H9 (cell line): ENCODE measurements around the gene CCDC178. TPM values are rescaled to one million over a fixed set of nuclear protein-coding genes. Genes with fewer than 3 reads are reported as not detected.

Experiments used
- DNase-seq: peaks from one replicate; pipeline ENCODE4 v3.0.0-alpha.2; 2017
- H2AFZ ChIP-seq: one replicate; pipeline ENCODE4 v1.6.1; 2013; ENCODE audit warnings: mild to moderate bottlenecking, low read length, control low read depth, moderate library complexity
- H2AK5ac ChIP-seq: 2 replicates; pipeline ENCODE4 v1.6.1; 2013; ENCODE audit warnings: low read length, control low read depth, mixed read lengths; ENCODE audit not compliant: insufficient read length
- H2BK120ac ChIP-seq: one replicate; pipeline ENCODE4 v1.6.1; 2013; ENCODE audit warnings: low read depth, mild to moderate bottlenecking, low read length, control low read depth, inconsistent platforms; ENCODE audit not compliant: poor library complexity, severe bottlenecking
- H2BK12ac ChIP-seq: 2 replicates; pipeline ENCODE4 v1.6.1; 2013; ENCODE audit warnings: low read length, control low read depth, mixed read lengths, low read depth; ENCODE audit not compliant: insufficient read length
- H2BK15ac ChIP-seq: 2 replicates; pipeline ENCODE4 v1.6.1; 2013; ENCODE audit warnings: low read depth, low read length, control low read depth
- H2BK20ac ChIP-seq: one replicate; pipeline ENCODE4 v1.6.1; 2013; ENCODE audit warnings: low read depth, mild to moderate bottlenecking, low read length, control low read depth, inconsistent platforms; ENCODE audit not compliant: poor library complexity, severe bottlenecking
- H2BK5ac ChIP-seq: 2 replicates; pipeline ENCODE4 v1.6.1; 2013; ENCODE audit warnings: low read length, control low read depth, mixed read lengths; ENCODE audit not compliant: insufficient read length
- H3K14ac ChIP-seq: 2 replicates; pipeline ENCODE4 v1.6.1; 2013; ENCODE audit warnings: low read length, control low read depth; ENCODE audit not compliant: insufficient read depth
- H3K18ac ChIP-seq: 2 replicates; pipeline ENCODE4 v1.6.1; 2013; ENCODE audit warnings: low read depth, mild to moderate bottlenecking, mixed read lengths, low read length, control low read depth; ENCODE audit not compliant: insufficient read length
- H3K23ac ChIP-seq: 2 replicates; pipeline ENCODE4 v1.6.1; 2013; ENCODE audit warnings: low read length, control low read depth, mixed read lengths, low read depth; ENCODE audit not compliant: insufficient read length
- H3K23me2 ChIP-seq: 2 replicates; pipeline ENCODE4 v1.6.1; 2013; ENCODE audit warnings: low read depth, mild to moderate bottlenecking, mixed read lengths, low read length, control low read depth; ENCODE audit not compliant: insufficient read length, poor library complexity, severe bottlenecking
- H3K27ac ChIP-seq: 2 replicates; pipeline ENCODE4 v1.5.1; 2013; ENCODE audit warnings: low read length, control low read depth, mixed read lengths, low read depth; ENCODE audit not compliant: insufficient read length
- H3K27me3 ChIP-seq: 2 replicates; pipeline ENCODE4 v1.6.1; 2013; ENCODE audit warnings: low read length, control low read depth, inconsistent platforms; ENCODE audit not compliant: insufficient read depth
- H3K4ac ChIP-seq: 2 replicates; pipeline ENCODE4 v1.6.1; 2013; ENCODE audit warnings: low read depth, mild to moderate bottlenecking, control low read depth, inconsistent platforms, low read length, moderate library complexity
- H3K4me1 ChIP-seq: 2 replicates; pipeline ENCODE4 v1.6.1; 2013; ENCODE audit warnings: low read length, control low read depth, inconsistent platforms; ENCODE audit not compliant: insufficient read depth
- H3K4me2 ChIP-seq: 2 replicates; pipeline ENCODE4 v1.6.1; 2013; ENCODE audit warnings: low read length, control low read depth, mixed read lengths; ENCODE audit not compliant: insufficient read length, insufficient read depth
- H3K56ac ChIP-seq: 2 replicates; pipeline ENCODE4 v1.6.1; 2013; ENCODE audit warnings: low read depth, mild to moderate bottlenecking, mixed read lengths, low read length, control low read depth; ENCODE audit not compliant: insufficient read length
- H3K79me1 ChIP-seq: 2 replicates; pipeline ENCODE4 v1.6.1; 2013; ENCODE audit warnings: low read depth, mild to moderate bottlenecking, moderate library complexity, low read length, control low read depth, inconsistent platforms; ENCODE audit not compliant: insufficient read depth, poor library complexity, severe bottlenecking
- H3K79me2 ChIP-seq: 2 replicates; pipeline ENCODE4 v1.6.1; 2013; ENCODE audit warnings: low read length, control low read depth, inconsistent platforms; ENCODE audit not compliant: insufficient read depth
- H3K9ac ChIP-seq: 2 replicates; pipeline ENCODE4 v1.6.1; 2013; ENCODE audit warnings: low read length, control low read depth, mixed read lengths; ENCODE audit not compliant: insufficient read length; ENCODE audit errors: extremely low read depth
- H3K9me3 ChIP-seq: one replicate; pipeline ENCODE4 v1.6.1; 2013; ENCODE audit warnings: low read depth, low read length, inconsistent platforms; ENCODE audit not compliant: control insufficient read depth
- H3T11ph ChIP-seq: one replicate; pipeline ENCODE4 v1.6.1; 2013; ENCODE audit warnings: mild to moderate bottlenecking, low read length, control low read depth, inconsistent platforms
- H4K20me1 ChIP-seq: one replicate; pipeline ENCODE4 v1.6.1; 2013; ENCODE audit not compliant: control insufficient read depth, insufficient read length, insufficient read depth
- H4K5ac ChIP-seq: 2 replicates; pipeline ENCODE4 v1.6.1; 2013; ENCODE audit warnings: low read depth, mild to moderate bottlenecking, mixed read lengths, low read length, control low read depth; ENCODE audit not compliant: insufficient read length
- H4K8ac ChIP-seq: replicated peaks from 2 replicates; pipeline ENCODE4 v1.6.1; 2013; ENCODE audit warnings: low read length, control low read depth, mixed read lengths, low read depth; ENCODE audit not compliant: insufficient read length
- H4K91ac ChIP-seq: 2 replicates; pipeline ENCODE4 v1.6.1; 2013; ENCODE audit warnings: low read depth, mild to moderate bottlenecking, moderate library complexity, mixed read lengths, low read length, control low read depth; ENCODE audit not compliant: insufficient read length
- H3K27ac Mint-ChIP-seq, 3 experiments: 2 replicates in 2 of 3; 3 replicates in 1 of 3; pipeline ENCODE4 v1.8.0; 2020 to 2021; ENCODE audit warnings: mixed read lengths in 3 of 3, mild to moderate bottlenecking in 1 of 3, moderate library complexity in 1 of 3
- H3K27me3 Mint-ChIP-seq: 2 replicates; pipeline ENCODE4 v1.8.0; 2021; ENCODE audit warnings: low read depth, mild to moderate bottlenecking, moderate library complexity, mixed read lengths
- H3K36me3 Mint-ChIP-seq, 3 experiments: 2 replicates in 2 of 3; 3 replicates in 1 of 3; pipeline ENCODE4 v1.8.0; 2020 to 2021; ENCODE audit warnings: low read depth in 3 of 3, mixed read lengths in 3 of 3; ENCODE audit not compliant: insufficient read depth in 1 of 3
- H3K4me1 Mint-ChIP-seq, 2 experiments: 2 replicates each; pipeline ENCODE4 v1.8.0; 2020; ENCODE audit warnings: mixed read lengths in 2 of 2
- H3K4me3 Mint-ChIP-seq, 2 experiments: 2 replicates in 1 of 2; 3 replicates in 1 of 2; pipeline ENCODE4 v1.8.0; 2020 to 2021; ENCODE audit warnings: mild to moderate bottlenecking in 2 of 2, mixed read lengths in 2 of 2, moderate library complexity in 1 of 2
- H3K9me3 Mint-ChIP-seq, 2 experiments: 2 replicates in 1 of 2; 3 replicates in 1 of 2; pipeline ENCODE4 v1.8.0; 2020; ENCODE audit warnings: mild to moderate bottlenecking in 2 of 2, mixed read lengths in 2 of 2, moderate library complexity in 1 of 2
- WGBS: extraction: QIAGEN DNeasy Blood & Tissue Kit; methylation state at CpG from one replicate; pipeline ENCODE4 v1.1.7; 2013; ENCODE audit warnings: missing lambda C conversion rate, low lambda C conversion rate, mixed read lengths; ENCODE audit not compliant: insufficient read length; ENCODE audit errors: extremely low coverage; 5-methylcytosine and 5-hydroxymethylcytosine counted together
- total RNA-seq: library from RNA; stranded (reverse); gene quantifications from 2 replicates; pipeline ENCODE4 v1.2.1, GENCODE V29; 2021
- TF ChIP-seq, protein P1 (sequence below): fragments of 200-600 bp; sonication (generic); conservative IDR thresholded peaks from 3 replicates; pipeline ENCODE4 v1.8.0; 2021; ENCODE audit warnings: antibody characterized with exemption, mild to moderate bottlenecking

CCDC178 gene
- total RNA-seq, 1 experiment from 2014 or later: not detected

DNA sequence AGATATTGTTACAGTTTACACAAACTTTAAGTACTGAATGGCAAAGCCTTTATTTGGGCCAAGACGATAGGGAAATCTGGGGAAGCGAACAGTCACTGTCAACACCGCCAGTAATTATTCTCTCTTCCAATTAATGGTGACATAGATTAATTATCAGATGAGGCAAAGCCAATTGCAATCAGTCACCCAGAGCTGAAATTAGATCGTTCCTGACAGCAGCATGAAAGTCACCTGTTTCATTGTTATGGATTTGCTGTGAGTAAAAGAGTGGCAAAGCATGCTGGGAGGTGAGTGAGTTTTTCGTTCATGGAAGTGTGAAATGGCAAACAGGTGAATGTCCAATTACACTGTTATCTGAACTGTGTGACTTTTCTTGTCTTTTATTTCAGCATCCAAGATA, 502.9 kb downstream of the CCDC178 start:
- no peak overlapping the region for H4K91ac ChIP-seq
- H2AK5ac ChIP-seq: no peak overlapping the region
- no peak overlapping the region for H3K9ac ChIP-seq
- H3K36me3 Mint-ChIP-seq: peaks cover 5 to 31% (median 19%) of the 10 kb centered on the region in 3 experiments; a peak in 6 of 7 replicates
- H3K23me2 ChIP-seq: no peaks in the 10 kb centered on the region
- no peak overlapping the region for H4K8ac ChIP-seq
- no peak overlapping the region for H3K4me3 Mint-ChIP-seq
- H3K4me1 Mint-ChIP-seq: peaks cover 25 to 38% of the 10 kb centered on the region in 2 experiments
- H4K5ac ChIP-seq: no peak overlapping the region
- H3K56ac ChIP-seq: no peak overlapping the region
- no peak overlapping the region for H3K4ac ChIP-seq
- no peaks in the 10 kb centered on the region for H3K9me3 ChIP-seq
- peak overlapping the region in 2 of 3 experiments; percentile 39 to 77; a peak in 4 of 7 replicates for H3K27ac Mint-ChIP-seq
- H3K18ac ChIP-seq: no peak overlapping the region
- H3K79me1 ChIP-seq: no peaks in the 10 kb centered on the region
- no peak overlapping the region for H3K27ac ChIP-seq
- no peak overlapping the region for H3T11ph ChIP-seq
- H2BK15ac ChIP-seq: no peak overlapping the region
- TF ChIP-seq, protein P1, sequence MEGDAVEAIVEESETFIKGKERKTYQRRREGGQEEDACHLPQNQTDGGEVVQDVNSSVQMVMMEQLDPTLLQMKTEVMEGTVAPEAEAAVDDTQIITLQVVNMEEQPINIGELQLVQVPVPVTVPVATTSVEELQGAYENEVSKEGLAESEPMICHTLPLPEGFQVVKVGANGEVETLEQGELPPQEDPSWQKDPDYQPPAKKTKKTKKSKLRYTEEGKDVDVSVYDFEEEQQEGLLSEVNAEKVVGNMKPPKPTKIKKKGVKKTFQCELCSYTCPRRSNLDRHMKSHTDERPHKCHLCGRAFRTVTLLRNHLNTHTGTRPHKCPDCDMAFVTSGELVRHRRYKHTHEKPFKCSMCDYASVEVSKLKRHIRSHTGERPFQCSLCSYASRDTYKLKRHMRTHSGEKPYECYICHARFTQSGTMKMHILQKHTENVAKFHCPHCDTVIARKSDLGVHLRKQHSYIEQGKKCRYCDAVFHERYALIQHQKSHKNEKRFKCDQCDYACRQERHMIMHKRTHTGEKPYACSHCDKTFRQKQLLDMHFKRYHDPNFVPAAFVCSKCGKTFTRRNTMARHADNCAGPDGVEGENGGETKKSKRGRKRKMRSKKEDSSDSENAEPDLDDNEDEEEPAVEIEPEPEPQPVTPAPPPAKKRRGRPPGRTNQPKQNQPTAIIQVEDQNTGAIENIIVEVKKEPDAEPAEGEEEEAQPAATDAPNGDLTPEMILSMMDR: no peak
- H2BK20ac ChIP-seq: no peak overlapping the region
- no peak overlapping the region for H2BK12ac ChIP-seq
- H2AFZ ChIP-seq: no peak overlapping the region
- no peaks in the 10 kb centered on the region for H3K27me3 Mint-ChIP-seq
- no peak overlapping the region for H2BK5ac ChIP-seq
- no peak overlapping the region for H3K4me2 ChIP-seq
- peaks cover 5% of the 10 kb centered on the region; the same call in 1 of the 2 replicates for H3K4me1 ChIP-seq
- no peaks in the 10 kb centered on the region for H3K27me3 ChIP-seq
- no peaks in the 10 kb centered on the region for H4K20me1 ChIP-seq
- no peak overlapping the region for H3K14ac ChIP-seq
- H3K79me2 ChIP-seq: no peaks in the 10 kb centered on the region
- no CpG with 5 or more reads among the region's 5 CpGs for WGBS
- H2BK120ac ChIP-seq: no peak overlapping the region
- DNase-seq: no peak
- H3K9me3 Mint-ChIP-seq: peaks cover 21 to 27% of the 10 kb centered on the region in 2 experiments
- no peak overlapping the region for H3K23ac ChIP-seq
